SK-N-MC (cell line): Measurements from ENCODE around the gene DCLK1.

Experiments
- DNase-seq: peaks from one replicate; pipeline ENCODE4 v3.0.0-alpha.2; 2011; ENCODE audit warnings: low read depth, low spot score
- H3K27ac ChIP-seq: fragments of 200-600 bp; sonication (generic); 2 replicates; pipeline ENCODE4 v1.5.1; 2016; ENCODE audit warnings: mixed run types
- H3K36me3 ChIP-seq: fragments of 200-600 bp; sonication (generic); 2 replicates; pipeline ENCODE4 v1.6.1; 2017; ENCODE audit warnings: antibody characterized with exemption, low read length, mixed read lengths; ENCODE audit not compliant: insufficient read depth
- H3K4me3 ChIP-seq: fragments of 200-600 bp; sonication (generic); 2 replicates; pipeline ENCODE4 v1.5.1; 2016
- H3K9ac ChIP-seq: fragments of 200-600 bp; sonication (generic); 2 replicates; pipeline ENCODE4 v1.8.0; 2017; ENCODE audit warnings: mixed run types, mixed read lengths; ENCODE audit not compliant: insufficient read length
- H3K9me3 ChIP-seq: fragments of 200-600 bp; sonication (generic); 2 replicates; pipeline ENCODE4 v1.6.1; 2017; ENCODE audit warnings: low read depth, mild to moderate bottlenecking, antibody characterized with exemption, low read length, moderate library complexity, mixed read lengths
- EZH2 ChIP-seq: fragments of 200-600 bp; sonication (generic); IDR thresholded peaks from one replicate; pipeline ENCODE4 v1.6.1; 2017; ENCODE audit warnings: antibody characterized with exemption
- FOXP2 ChIP-seq: optimal IDR thresholded peaks from 2 replicates; pipeline ENCODE3; 2011; ENCODE audit warnings: mild to moderate bottlenecking, moderate library complexity; ENCODE audit not compliant: insufficient read depth; ENCODE audit errors: extremely low read length, control extremely low read depth
- POLR2AphosphoS5 ChIP-seq: IDR thresholded peaks from 2 replicates; pipeline ENCODE4 v1.6.1; 2012; ENCODE audit warnings: mild to moderate bottlenecking, low read depth, low read length, borderline replicate concordance

Gene DCLK1

GRCh38 chr13:36057041-36057440 lies 74.1 kb downstream of the DCLK1 start:
- Histone ChIP-seq H3K9ac (no peak overlapping the region), H3K9me3 (no peaks in the 10 kb centered on the region), H3K36me3 (no peaks in the 10 kb centered on the region), H3K4me3 (no peak overlapping the region), H3K27ac (no peak overlapping the region)
- DNase-seq, result peak; percentile 12
- no peak for TF ChIP-seq POLR2AphosphoS5
- TF ChIP-seq EZH2, result no peak
- no peak for TF ChIP-seq FOXP2

GRCh38 chr13:36055366-36055765 lies 75.8 kb downstream of the DCLK1 start:
- Histone ChIP-seq H3K27ac (no peak overlapping the region), H3K36me3 (no peaks in the 10 kb centered on the region), H3K9me3 (no peaks in the 10 kb centered on the region), H3K4me3 (no peak overlapping the region), H3K9ac (no peak overlapping the region)
- TF ChIP-seq POLR2AphosphoS5, result no peak
- no peak for TF ChIP-seq EZH2
- no peak for TF ChIP-seq FOXP2
- no peak for DNase-seq

DNA sequence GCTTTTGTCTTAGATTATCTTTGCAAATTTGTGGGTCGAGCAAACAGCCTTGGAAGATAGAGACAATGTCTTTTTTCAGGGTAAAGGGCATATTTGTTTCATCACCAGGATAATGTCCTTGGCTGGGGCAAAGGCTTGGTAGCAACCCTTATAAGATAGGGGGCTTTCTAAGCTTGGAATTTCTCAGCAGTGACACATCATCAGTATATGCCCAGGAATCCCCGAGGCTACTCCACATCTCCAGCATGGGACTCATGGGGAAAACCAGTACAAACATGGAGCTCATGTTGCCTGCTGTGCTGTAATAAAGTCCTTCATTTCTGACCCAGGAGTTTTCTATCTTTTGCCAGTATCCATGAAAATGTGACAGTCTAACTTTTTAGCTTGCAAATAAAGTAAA lies 77.1 kb downstream of the DCLK1 start:
- no peak overlapping the region for H3K27ac ChIP-seq
- no peaks in the 10 kb centered on the region for H3K36me3 ChIP-seq
- no peak for TF ChIP-seq POLR2AphosphoS5
- no peak for TF ChIP-seq FOXP2
- TF ChIP-seq EZH2, result no peak
- no peak for DNase-seq
- H3K4me3 ChIP-seq, result no peak overlapping the region
- no peaks in the 10 kb centered on the region for H3K9me3 ChIP-seq
- H3K9ac ChIP-seq, result no peak overlapping the region

DNA sequence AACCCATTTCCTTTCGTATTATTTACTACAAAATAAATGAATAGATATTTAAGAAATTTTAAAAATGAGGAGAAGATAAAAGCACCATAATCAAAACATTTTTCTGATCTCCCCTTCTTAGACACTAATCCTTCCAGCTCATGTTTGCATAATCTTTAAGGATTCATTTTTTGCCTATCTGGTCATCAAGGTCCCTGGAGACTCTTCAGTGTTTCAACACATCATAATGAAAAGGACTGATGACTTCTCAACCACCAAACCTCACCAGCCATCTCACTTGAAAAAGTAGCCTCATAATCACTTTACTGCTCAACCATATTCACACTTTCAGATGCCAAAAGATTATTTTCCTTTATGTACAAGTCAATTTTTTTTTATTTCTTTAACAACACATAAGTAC lies 80.1 kb downstream of the DCLK1 start:
- Histone ChIP-seq H3K4me3 (no peak overlapping the region), H3K27ac (no peak overlapping the region), H3K9me3 (no peaks in the 10 kb centered on the region), H3K9ac (no peak overlapping the region), H3K36me3 (no peaks in the 10 kb centered on the region)
- no peak for DNase-seq
- TF ChIP-seq POLR2AphosphoS5 (no peak), FOXP2 (no peak), EZH2 (no peak)

DNA sequence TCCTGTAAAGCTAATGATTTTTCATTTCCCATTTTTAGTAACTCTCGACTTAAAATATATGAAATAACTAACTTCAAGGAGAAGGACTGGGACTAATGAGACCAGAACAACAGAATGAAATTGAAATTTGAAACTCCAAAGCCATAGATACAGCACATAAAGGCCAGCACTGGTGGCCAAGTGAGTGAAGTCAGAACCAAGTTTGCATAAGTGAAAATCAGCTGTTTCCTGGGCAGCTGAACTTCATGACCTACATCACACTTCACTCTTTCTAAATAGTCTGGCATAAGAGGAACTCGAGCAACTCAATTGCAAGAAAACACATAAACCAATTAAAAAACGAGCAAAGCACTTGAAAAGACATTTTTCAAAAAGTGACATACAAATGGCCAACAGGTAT lies 84.5 kb downstream of the DCLK1 start:
- Histone ChIP-seq H3K9me3 (no peaks in the 10 kb centered on the region), H3K27ac (no peak overlapping the region), H3K9ac (no peak overlapping the region), H3K36me3 (no peaks in the 10 kb centered on the region), H3K4me3 (no peak overlapping the region)
- DNase-seq, result no peak
- TF ChIP-seq FOXP2, result no peak
- TF ChIP-seq EZH2, result no peak
- no peak for TF ChIP-seq POLR2AphosphoS5

DNA sequence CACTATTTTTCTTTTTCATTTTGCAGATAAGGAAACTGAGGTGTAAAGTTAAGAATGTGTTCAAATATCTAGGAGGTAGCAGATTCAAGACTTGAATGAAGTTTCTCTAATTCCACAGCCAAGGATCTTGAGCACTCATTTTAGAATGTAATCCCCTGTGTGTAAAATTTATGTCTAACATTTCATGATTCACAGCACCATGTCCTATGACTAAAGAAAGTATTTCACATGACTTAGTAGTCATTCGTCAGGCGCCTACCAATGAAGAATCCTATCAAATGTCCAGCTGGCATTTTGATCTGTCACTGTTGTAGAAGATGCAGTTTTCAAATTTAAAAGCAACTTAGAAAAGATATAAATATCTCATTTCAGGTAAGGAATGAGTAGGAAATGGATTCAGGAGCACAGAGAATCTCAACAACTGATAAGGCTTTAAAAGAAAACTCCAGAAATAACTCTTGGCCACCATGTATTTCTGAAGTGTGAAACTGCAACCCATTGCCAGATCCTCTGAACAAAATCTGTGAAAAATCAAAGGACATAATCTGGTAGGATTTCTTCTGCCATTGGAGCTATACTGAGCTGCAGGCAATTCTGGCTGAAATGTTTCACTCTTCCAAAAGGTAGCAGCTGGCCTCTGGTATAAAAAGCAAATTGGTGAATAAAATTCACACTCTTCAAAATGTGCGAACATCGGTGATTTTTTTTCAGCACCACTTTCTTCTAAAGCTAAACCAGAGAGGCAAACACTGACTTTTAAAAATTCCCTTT lies 92.2 kb downstream of the DCLK1 start:
- Histone ChIP-seq H3K4me3 (no peak overlapping the region), H3K9ac (no peak overlapping the region), H3K9me3 (no peaks in the 10 kb centered on the region), H3K27ac (no peak overlapping the region), H3K36me3 (no peaks in the 10 kb centered on the region)
- TF ChIP-seq FOXP2 (no peak), EZH2 (no peak), POLR2AphosphoS5 (no peak)
- DNase-seq, result no peak

DNA sequence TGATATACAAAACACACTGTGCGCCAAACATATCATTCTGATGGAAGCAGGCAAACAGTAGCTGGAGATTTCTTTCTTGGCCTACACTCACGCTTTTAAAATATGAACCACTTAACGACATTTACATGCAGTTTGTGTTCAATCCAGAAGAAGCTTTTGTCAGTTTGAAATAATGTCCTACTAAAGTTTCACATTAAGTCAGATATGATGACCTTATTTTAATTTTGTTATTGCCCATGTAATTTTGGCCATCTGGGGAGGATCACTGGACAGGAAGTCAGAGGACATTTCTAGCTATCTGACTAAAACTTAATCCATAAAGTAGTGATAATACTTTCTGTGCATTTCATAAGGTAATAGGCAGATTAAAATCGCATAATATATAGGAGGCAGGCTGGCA lies 98.1 kb downstream of the DCLK1 start:
- Histone ChIP-seq H3K9me3 (no peaks in the 10 kb centered on the region), H3K36me3 (no peaks in the 10 kb centered on the region), H3K9ac (no peak overlapping the region), H3K27ac (no peak overlapping the region), H3K4me3 (no peak overlapping the region)
- no peak for DNase-seq
- TF ChIP-seq POLR2AphosphoS5 (no peak), EZH2 (no peak), FOXP2 (no peak)

DNA sequence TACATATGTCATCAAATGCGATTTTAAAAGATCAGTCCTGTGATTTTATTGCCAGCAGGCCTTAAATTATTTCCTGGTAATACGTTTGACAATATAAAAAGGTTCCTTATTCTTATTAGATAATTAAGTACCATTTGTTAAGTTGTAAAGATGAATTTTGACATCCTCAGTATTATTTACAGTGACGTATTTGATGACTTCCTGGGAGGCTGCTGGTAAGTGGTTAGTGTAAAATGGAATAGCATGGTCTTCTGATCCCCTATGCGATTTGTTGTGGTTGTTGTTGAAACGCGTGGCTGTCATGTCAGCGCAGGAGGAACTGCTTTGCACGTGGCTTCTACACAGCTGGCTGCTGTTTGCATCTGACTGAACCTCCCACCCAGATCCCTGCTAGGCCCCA lies 99.7 kb downstream of the DCLK1 start:
- H3K9me3 ChIP-seq, result no peaks in the 10 kb centered on the region
- DNase-seq, result peak; percentile 12
- H3K9ac ChIP-seq, result no peak overlapping the region
- H3K27ac ChIP-seq, result no peak overlapping the region; the same call in 1 of the 2 replicates
- no peaks in the 10 kb centered on the region for H3K36me3 ChIP-seq
- H3K4me3 ChIP-seq, result peak overlapping the region; percentile 38; the same call in 1 of the 2 replicates
- no peak for TF ChIP-seq EZH2
- TF ChIP-seq FOXP2, result no peak
- TF ChIP-seq POLR2AphosphoS5, result no peak
